HK-2 (cell line): ENCODE data around the gene DDX31.
A peak's percentile ranks its signal among the peaks of the same experiment; 100 is the strongest.

Source experiments
- DNase-seq: peaks from one replicate; pipeline ENCODE4 v3.0.0-alpha.2; 2018; ENCODE audit not compliant: unreplicated experiment

DDX31 gene

DNA sequence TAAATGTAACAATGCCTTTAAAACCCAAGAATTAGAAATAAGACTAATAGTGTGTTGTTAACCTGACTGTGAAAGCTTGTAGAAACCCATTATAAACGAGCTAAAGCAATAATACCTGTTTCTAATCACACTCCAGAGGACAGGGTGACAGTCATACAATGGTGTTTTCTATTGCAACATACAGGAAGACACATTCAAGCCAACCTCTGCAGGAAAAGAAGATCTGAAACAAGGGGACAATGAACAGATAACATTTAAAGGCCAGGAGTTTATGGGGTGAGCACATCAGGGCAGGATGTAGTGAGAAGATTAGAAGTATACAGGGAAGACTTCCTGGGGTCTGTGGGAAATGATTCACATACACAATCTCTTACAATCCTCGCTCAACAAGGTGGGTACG is 73.6 kb downstream of the DDX31 start:
- DNase-seq: no peak

DNA sequence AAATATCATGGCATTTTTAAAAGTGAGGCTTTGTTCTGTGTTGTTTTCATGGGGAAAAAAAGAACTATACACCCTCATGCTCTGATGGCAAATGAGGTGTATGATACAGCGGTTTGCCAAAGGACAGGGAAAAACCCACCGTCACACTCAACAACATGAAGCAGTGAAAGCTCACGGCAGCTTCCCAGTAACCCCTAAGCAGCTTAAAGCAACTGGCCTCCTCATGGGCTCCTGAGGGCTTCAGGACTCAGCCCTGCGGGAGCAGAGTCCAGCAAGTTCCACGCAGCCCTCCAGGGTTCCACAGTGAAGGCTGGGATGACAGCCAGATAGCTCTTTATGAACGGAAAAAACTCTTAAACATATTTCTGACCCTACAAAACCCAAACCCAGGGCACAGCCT is 74.5 kb downstream of the DDX31 start:
- no peak for DNase-seq

DNA sequence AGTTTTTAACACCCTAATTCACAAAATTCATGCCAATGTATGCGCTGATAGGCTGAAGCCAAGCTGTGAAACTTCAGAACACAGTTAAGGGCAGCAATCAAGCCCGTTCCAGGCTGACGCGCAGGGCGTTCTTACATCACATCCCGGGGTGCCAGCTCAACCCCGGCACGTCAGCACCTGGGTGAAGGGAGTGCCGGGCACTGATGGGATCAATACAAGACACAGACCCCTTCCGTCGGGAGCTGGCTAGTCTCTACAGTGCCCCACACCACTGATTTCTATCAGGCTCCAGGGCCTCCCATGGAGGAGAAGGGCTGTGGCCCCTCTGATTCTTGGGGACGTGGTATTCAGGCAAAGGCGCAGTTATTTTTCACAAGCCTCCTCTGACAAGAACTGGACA is 75.4 kb downstream of the DDX31 start:
- no peak for DNase-seq

DNA sequence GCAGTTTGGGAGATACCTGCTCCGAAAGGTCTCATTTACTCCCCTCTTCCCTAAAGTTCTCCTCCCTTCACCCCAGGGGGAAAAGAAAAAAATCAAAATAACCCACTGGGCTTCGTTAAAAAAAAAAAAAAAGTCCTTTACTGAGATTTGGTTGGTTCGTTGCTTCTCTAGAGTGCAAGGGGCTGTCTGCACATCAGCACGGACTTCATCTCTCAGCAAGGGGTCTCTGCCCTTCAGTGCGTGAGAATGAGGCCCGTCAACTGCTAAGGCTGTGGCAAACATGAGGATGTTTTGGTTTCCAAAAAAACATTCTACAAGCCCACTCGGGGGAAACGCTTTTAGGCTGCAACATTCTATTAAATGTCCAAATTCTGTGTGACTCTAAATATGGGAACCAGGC is 77.3 kb downstream of the DDX31 start:
- DNase-seq: no peak

DNA sequence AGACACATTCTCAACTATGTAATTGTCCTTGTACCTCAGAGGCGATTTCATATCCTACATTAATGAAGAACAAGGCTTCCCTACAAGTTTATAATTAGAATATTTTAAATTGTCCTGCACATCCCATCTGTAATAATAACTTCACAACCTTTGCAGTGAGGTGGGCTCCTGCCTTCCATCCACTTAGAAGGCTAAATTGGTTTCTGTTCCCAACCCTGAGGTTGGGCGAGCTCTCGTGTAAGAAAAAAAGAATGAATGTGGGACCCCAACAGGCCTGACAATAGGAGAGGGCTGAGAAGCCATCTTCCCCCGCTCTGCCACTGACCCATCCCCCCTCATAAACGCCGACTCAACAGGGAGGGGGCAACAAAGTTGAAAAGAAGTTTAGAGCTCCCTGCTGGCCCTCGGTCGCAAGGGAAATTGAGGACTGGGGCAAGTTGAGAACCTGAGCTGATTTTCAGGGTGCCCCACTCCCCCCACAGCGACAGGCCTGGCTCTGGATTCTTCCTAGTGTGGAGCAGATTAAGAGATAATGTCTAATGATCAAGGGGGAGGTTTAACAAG is 78.0 kb downstream of the DDX31 start:
- no peak for DNase-seq

DNA sequence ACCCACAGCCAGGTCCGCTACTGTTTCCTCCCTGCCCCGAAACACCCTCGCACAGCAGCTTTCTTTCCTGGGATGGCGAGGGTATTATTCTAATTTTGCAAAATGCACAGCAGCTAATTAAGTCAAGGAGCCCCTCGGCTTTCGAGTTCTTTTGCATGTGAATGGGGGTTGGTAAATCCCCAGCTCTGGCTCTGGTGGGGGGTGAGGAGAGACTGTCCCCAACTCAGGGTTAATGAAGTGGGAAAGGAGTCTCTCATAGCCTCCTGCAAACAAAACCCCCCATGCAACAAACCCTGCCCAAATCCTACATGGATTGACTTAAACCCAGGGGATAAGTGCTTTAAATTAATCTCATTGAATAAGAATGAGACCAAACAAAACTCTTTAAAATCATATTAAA is 78.5 kb downstream of the DDX31 start:
- no peak for DNase-seq

DNA sequence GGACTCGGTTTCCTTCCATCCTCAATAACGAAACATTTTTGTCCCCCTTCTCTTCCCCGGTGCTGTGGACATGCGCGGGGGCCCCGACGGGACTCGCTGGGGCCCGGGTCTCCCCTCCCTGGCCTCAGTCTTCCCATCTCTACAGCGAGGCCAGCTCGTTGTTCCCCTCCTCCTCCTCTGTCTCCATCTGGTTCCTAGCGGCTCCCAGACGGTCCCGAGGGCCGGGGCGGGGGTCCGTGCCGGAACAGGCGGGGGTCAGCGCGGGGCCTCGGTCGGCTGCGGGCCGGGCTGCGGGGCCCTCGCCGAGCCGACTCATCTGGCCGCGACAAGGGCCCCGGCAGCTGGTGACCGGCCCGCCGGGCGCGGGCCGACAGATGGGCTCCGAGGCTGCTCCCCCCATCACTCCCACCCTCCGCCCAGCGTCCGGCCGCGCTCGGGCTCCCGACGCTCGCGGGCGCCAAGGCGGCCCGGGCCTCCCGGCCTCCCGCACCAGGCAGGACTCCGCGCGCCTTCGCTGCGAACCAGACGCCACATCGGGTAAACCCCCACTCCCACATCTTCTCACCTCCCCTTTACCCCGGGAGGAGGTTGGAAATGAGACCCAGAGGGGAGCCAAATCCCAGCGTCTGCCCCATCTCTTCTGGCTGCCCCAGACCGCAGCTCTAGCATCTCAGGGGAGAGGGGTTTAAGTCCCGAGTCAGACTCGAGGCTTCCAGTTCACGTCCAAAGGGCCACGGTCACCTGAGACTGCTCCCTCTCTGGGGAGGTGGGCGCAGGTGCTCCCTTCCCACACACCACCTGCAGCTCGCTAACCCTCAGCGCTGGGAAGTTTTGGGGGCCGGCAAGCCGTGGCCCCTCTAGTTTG is 79.2 kb downstream of the DDX31 start:
- DNase-seq: no peak

DNA sequence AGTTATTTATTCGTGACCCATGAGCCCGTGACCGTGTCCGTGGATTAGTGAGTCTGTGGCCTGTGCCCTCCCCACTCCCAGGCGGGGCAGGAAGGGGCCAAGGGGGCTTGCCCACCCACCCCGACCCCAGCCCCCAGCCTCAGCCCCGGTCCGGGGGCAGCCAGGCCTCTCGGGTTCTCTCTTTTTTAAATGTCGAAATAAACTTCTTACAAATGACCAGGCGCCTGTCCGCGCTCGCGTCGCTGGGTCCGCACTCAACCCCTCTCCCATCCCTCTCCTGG is 79.8 kb downstream of the DDX31 start:
- DNase-seq: no peak

DNA sequence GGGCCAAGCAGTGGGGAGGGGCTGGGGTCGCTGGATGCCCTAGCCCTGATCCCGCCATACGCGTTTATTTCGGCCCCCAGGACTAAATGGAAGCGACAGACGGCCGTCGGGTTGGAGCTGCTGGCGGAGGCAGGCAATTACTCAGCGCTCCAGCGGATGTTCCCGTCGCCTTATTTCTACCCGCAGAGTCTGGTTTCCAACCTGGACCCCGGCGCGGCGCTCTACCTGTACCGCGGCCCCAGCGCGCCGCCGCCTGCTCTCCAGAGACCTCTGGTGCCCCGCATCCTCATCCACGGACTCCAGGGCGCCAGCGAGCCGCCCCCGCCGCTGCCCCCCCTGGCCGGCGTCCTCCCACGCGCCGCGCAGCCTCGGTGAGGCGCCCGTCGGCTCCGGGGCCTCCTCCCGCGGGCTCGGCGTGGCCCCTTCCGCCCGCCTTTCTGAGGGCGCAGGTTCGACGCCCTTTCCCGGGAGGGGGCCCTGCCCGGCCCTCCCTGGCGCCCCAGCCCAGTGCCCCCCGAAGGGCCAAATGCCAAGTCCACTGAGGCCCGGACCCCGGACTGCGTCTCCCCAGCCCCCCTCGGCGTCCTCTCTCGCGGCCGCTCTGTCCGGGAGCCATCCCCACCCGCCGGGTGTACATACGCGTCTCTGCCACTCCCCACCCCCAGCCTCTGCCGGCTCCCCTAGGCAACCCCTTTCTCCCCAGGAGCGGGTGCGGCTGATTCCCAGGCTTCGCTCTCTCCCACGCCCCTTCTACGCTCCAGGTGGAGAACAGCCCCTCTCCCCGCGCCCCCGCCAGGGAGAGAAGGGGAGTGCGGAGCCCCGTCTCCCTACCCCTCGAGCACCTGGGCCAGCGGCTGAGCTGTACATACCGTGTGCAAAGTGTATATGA is 80.4 kb downstream of the DDX31 start:
- peak; percentile 14 for DNase-seq

DNA sequence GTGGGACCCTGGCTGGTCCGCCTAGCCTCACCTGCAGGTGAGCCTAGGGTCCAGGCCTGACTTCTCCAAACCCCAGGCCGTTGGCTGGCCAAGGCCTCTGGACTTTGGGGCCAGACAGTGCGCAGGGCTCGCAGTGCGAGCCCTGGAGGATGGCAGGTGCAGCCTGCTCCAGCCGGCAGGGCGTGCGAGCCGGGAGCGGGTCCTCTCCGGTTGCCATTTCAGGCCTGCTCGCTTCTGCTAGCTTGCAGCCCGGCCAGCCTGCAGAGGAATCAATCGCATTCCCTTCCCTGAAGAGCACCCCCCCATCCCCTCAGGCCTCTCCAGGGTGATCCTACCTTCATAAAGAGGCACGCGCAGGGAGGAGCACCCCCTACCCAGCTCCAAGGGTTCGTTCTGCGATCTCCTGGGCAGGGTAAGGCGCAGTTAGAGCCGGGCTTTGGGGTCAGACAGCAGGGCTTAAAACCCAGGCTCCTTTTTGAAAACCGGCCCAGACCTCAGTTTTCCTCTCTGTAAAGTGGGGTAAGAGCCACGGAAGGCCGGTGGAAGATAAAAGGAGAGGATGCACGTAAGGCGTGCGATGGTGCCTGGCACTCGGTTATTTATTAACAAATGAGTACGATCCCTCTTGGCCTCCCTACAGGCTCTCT is 81.2 kb downstream of the DDX31 start:
- no peak for DNase-seq

DNA sequence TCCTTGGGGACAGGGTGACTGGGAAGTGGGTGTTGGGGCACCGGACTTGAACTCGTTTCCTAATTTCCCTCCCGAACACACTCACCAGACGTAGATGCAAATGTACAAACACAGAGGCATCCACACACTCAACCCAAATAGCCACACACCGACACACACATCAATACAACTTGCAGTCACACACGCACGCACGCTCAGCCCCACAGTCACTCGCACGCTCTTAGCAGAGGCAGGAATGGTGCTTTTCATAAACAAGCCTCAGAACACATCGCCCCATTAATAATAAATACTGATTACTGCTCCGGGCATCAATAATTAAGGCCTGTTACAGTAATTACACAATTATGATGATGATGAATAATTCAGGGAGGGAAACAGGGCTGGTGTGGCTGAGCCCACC is 81.7 kb downstream of the DDX31 start:
- no peak for DNase-seq

DNA sequence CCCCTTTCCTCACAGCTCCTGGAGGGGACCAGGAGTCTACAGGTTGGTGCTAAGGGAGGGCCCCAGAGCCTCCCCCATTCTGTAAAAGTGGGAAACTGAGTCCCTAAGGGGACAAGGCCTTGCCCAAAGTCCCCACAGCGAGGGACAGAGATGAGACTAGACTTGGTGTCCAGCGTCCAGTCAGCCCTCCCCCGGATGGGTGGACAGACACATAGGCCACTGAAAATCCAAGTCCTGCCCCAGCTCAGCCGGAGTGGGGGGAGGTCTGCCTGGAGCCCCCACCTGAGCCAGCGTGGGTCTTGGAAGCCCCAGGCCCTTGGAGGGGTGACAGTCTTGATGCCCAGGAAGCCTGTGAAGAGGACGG is 82.2 kb downstream of the DDX31 start:
- DNase-seq: no peak

DNA sequence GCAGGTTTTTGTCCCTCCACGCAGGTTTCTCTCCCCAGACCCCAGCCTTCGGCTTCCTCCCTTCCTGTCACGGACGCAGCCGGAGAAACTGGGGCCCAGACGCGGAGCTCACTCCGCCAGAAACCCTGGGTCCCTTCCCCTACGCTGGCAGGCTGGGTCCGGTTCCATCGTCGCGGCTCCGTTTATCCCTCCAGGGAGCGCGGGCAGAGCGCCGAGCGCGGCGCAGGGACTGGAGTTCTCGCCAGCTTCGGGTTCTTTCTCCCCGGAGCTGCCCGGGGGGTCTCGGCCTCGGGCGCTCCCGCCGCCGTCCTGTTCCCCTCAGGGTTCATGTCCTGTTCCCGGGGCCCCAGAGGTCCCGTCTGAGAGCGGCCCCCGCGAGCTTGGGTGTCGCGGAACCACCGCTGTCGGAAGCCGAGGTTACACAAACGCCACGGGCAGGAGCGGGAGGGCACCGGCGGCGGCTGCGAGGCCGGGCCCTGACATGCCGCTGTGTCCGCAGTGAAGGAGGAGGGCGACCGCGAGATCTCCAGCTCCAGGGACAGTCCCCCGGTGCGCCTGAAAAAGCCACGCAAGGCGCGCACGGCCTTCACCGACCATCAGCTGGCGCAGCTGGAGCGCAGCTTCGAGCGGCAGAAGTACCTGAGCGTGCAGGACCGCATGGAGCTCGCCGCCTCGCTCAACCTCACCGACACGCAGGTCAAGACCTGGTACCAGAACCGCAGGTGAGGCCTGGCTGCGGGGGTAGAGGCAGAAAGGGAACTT is 82.8 kb downstream of the DDX31 start:
- DNase-seq: no peak

DNA sequence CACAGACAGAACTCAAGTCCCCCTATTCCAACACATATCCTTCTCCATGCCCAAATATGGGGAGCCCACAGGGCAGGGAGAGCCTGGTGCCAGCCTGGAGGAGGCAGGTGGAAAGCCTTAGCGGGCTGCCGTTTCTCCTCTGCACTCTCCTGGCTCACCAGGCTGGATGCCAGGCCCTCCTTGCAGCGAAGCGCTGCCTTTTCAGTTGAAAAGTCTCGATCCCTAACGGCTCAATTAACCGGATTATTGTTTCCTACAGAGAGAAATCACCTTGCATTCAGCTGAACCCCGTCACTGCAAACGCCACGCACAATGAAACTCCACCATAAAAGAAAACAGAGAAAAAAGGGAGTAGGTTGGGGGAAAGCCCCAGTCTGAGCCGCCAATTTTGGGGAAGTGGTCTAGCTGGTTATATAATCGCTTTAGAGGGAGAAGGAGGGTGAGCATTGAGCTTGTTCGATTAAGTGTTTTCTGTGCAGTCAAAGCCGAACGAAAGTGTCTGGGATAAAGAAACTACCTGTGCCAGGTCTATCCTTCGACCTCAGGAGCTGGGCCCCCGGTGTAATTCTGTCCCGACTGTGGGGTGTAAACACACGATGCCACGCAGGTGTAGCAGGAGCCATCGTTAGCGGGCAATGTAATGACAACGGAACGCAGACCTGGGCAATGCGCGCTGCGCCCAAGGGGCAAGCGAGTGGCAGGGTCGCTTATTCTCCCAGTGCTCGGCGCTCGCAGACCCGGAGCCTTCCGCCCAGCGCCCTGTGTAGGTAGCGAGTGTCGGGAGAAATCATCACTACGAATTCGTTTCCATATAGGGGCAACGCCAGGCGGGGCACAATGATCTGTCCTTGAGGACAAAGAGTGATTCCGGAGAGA is 83.6 kb downstream of the DDX31 start:
- DNase-seq: no peak

DNA sequence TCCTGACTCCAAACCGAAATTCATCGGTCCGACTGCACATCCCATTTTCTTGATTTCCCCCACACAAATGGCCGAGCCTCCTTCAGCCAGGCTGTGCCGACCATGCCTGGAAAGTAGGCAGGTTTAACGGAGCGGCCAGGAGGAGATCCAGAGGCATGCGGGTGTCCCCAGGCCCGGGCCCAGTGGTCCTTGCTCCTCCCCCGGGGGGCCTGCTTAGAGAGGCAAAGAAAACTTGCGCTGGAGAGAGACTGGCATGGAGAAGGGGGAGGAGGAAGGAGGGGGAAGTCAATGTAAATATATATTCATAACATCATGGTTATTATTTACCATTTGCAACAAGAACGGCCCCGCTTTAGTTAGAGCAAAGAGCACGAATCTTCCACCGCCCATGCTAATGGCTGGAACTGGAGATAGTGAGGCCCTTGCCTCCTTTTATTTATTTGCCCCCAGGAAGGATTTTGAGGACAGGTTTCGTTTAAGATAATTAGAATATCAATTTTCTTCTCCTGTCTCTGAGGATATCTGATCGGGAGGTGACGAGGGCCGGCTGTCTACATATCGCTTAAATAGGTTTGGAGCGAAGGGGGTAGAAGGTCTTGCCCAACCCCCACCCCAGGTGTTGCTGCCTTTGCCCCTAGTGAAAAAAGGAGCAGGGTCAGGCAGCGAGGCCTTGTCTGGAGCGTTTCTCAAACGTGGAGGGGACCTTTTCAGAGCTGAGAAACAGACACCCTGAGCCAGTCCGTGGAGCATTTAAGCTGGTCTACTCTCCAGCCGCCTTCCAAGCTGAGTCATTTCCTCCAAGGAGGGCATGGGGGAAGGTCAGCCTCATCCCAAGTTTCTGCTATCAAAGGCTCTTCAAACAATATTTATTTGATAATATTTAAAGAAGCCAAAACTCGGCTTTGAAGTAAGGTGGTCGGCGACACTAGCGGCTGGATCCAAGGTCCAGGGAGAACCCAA is 84.9 kb downstream of the DDX31 start:
- peak; percentile 44 for DNase-seq

DNA sequence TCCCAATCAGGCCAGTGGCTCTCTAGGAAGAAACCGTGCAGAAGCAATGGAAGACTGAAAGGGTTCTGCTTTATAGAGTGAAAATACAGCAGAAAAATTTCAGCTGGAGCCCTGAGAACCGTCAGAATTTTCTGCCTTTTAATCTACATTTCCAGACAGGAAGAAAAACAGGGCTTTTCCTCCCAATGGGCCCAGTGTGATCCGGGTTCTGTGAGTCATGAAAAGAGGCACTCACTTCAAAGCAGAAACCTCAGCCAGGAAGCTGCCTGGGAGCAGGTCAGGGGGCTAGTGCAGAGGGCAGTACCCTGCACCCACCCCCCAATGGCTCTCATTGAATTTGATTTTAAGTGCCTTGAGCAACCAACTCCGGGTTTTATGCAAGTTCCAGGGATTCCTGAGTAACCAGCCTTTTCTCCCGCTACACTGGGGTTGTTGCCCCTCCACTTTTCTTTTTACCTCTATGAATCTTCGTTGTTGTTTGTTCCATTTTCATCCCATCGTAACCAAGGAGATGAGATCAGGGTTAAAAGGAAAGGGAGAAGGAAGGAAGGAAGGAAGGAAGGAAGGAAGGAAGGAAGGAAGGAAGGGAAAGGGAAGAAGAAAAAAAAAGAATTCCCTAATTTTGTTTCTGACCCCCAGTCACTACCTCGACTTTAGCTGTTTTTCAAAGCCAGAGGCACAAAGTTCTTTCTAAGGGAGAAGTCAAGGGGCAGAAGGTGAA is 86.0 kb downstream of the DDX31 start:
- DNase-seq: no peak

DNA sequence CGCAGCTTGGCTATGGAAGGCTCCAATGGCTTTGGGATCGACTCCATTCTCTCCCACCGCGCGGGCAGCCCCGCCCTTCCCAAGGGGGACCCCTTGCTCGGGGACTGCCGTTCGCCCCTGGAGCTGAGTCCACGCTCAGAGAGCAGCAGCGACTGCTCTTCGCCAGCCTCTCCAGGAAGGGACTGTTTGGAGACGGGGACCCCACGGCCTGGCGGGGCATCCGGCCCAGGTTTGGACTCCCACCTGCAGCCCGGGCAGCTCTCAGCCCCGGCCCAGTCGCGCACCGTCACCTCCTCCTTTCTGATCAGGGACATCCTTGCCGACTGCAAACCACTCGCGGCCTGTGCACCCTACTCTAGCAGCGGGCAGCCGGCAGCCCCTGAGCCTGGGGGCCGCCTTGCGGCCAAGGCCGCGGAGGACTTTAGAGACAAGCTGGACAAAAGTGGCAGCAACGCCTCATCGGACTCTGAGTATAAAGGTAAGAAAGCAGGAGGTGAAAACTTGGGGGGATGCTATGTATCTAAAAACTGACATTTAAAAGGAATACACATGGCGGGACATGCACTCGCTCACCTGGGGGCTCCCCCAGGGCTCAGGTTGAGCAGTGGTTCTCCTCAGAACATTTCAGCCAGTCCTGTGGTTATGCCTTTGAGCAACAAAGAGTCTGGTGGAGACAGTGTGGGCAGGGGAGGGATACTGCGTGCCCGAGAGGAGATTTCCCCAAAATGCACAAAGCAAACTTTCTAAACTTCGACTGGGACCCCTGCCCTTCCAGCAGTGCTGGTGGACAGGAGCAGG is 86.8 kb downstream of the DDX31 start:
- no peak for DNase-seq

DNA sequence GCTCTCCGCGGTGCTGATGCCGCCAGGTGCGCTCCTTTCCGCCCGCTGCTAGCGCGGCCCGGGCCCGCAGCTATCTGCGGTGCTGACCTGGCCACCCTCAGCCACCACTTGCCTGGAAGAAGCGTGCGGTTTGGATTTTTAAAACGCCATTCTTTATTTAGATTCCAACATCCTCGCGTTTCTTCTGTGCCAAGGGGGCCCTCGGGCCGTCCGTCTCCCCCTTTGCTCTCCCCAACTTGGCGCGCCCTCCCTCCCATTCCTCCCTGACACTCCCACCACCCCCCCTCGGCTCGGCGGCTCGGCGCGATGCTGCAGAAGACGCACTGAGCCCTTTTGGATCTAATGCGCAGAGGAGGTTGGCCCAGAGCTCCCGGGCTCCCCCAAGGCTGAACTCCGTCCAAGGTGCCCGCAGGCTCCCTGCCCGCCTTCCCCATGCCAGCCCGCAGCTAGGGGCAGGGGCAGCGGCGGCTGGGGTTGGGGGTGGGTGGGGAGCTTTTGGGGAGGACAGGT is 87.5 kb downstream of the DDX31 start, which contains the start of gene BARHL1:
TSS of gene BARHL1 (plus strand) at position 331 of the 510 bp plus-strand sequence. CDS start 192 bp downstream, outside the sequence.
- DNase-seq: no peak
